ENCODE results near the gene TREM2.

Gene TREM2

DNA sequence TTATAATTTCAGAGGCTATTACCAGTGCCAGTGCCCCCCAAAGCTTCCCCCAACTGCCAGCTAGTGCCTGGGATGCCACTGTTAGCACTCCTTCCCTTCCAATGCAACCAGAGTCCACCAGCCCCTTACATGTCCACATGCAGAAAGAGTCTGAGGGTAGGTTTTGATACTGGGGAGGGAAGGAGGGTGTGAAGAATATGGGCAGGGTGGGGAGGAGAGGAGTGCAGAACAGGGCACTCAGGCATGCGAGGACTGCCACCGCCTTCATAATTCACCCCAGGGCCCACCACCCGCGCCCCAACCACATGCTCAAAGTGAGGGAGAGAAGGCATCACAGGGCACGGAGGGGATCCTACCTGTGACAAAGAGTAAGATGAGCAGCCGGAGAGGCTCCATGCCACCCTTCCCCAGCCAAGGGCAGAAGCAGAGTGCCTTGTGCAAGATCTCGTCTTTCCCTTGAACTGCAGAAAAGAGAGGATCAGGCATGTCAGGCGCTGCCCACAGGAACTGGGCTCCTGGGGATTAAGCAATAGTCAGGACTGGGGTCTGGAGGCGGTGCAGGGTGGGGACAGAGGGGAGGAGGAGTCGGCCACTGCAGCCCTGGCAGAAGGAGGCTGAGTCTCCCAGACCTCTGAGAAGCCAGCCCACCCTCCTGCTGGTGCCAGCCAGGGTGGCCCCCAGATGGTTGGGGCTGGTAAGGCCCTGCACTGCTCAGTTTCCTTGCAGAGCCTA, at the start of gene TREM2:
Gene TREM2, minus strand, starts transcription at position 430 of the 732 bp plus-strand sequence. Its CDS starts 34 bp downstream, at position 396.
- no peaks in the 10 kb centered on the region for H3K4me1 ChIP-seq (ENCODE audit: insufficient read depth, poor library complexity, severe bottlenecking)
- TF ChIP-seq, protein P1, sequence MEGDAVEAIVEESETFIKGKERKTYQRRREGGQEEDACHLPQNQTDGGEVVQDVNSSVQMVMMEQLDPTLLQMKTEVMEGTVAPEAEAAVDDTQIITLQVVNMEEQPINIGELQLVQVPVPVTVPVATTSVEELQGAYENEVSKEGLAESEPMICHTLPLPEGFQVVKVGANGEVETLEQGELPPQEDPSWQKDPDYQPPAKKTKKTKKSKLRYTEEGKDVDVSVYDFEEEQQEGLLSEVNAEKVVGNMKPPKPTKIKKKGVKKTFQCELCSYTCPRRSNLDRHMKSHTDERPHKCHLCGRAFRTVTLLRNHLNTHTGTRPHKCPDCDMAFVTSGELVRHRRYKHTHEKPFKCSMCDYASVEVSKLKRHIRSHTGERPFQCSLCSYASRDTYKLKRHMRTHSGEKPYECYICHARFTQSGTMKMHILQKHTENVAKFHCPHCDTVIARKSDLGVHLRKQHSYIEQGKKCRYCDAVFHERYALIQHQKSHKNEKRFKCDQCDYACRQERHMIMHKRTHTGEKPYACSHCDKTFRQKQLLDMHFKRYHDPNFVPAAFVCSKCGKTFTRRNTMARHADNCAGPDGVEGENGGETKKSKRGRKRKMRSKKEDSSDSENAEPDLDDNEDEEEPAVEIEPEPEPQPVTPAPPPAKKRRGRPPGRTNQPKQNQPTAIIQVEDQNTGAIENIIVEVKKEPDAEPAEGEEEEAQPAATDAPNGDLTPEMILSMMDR (IDR thresholded peaks at IDR 0.05; ENCODE audit: poor library complexity, severe bottlenecking), result no peak
- H3K27ac ChIP-seq (ENCODE audit: poor library complexity, severe bottlenecking), result no peak within 1 kb of the TSS
- no peak within 1 kb of the TSS for H3K4me3 ChIP-seq (ENCODE audit: severe bottlenecking)
- no peak for ATAC-seq (ENCODE audit: low read depth)
- no peak for DNase-seq (ENCODE audit: low spot score)
- H3K9me3 ChIP-seq (ENCODE audit: severe bottlenecking), result no peaks in the 10 kb centered on the region
- no peaks in the 10 kb centered on the region for H3K27me3 ChIP-seq (ENCODE audit: insufficient read depth, poor library complexity, severe bottlenecking)
- H3K36me3 ChIP-seq (ENCODE audit: low read depth), result no peaks in the 10 kb centered on the region

DNA sequence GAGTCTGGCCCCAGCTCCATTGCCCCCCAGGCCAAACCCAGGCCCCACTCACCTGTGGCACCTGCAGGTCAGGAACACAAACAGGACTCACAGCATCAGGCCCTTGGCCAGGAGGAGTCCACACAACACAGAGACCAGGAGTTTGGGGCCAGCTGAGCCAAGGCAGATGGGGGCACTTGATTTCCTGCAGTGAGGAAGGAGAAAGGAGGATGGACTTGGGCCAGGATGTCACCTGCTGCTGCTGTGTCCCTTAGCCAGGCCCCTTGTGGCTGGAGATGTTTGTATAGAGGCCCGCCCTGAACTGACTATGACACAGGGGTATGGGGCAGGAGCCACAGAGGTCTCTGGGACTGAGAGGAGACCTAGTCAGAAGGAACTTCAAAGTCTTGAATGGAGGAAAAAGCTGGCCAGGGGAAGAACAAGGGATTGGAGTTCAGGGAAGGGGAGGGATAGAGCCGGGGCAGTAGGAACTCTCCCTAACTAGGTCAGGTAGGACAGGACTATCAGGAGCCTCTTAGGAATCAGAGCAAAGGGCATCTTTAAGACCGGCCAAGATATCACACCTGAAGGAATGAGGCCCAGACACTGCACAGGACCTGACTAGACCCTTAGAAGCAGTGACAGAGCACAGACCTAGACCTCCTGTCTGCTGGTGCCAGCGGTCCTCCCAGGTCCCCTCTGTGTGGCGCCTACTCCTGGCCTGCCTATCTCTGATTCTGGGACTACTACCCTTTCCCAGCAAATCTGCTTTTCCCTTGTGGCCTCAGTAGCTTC, 46.8 kb upstream of the TREM2 start:
- TF ChIP-seq, protein P1 (IDR thresholded peaks at IDR 0.05; ENCODE audit: poor library complexity, severe bottlenecking), result no peak
- H3K4me3 ChIP-seq (ENCODE audit: severe bottlenecking), result no peak overlapping the region
- no peaks in the 10 kb centered on the region for H3K36me3 ChIP-seq (ENCODE audit: low read depth)
- H3K4me1 ChIP-seq (ENCODE audit: insufficient read depth, poor library complexity, severe bottlenecking), result no peaks in the 10 kb centered on the region
- ATAC-seq (ENCODE audit: low read depth) (no peak), DNase-seq (ENCODE audit: low spot score) (no peak)
- peaks cover 3% of the 10 kb centered on the region for H3K9me3 ChIP-seq (ENCODE audit: severe bottlenecking)
- H3K27ac ChIP-seq (ENCODE audit: poor library complexity, severe bottlenecking), result no peak overlapping the region
- H3K27me3 ChIP-seq (ENCODE audit: insufficient read depth, poor library complexity, severe bottlenecking), result peaks cover 12% of the 10 kb centered on the region

DNA sequence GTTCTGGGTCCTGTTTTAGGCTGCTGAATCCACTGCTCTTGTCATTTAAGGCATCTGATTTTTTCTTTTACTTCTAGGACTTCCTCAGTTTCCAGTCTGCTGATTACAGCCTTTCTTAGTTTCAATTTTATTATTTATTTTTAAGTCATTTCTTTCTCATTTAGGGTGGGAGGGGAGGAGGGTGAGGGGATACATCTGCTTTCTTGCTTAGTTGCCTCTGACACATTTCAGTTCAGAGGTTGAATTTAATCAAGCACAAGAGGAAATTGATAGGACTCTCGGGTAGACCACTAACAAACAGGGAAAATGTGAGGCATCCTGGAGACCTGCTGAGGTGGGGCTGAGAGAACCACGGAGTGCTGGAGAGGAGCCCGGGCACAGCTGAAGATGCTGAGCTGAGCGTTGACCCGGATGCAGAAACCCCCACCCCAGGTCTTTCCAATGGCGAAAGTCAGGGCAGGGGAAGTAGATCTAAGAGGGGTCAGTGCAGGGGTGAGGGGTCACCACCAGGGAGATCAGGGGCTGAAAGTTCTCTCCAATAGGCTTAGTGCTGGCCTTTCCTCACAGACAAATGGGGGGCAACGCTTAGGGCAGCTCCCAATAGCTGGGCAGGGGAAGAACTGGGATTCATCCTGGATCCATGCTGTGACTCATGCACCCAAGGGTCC, 45.7 kb upstream of the TREM2 start:
- TF ChIP-seq, protein P1 (IDR thresholded peaks at IDR 0.05; ENCODE audit: poor library complexity, severe bottlenecking), result no peak
- H3K27ac ChIP-seq (ENCODE audit: poor library complexity, severe bottlenecking), result no peak overlapping the region
- no peaks in the 10 kb centered on the region for H3K4me1 ChIP-seq (ENCODE audit: insufficient read depth, poor library complexity, severe bottlenecking)
- H3K4me3 ChIP-seq (ENCODE audit: severe bottlenecking), result no peak overlapping the region
- no peak for DNase-seq (ENCODE audit: low spot score)
- H3K36me3 ChIP-seq (ENCODE audit: low read depth), result no peaks in the 10 kb centered on the region
- H3K27me3 ChIP-seq (ENCODE audit: insufficient read depth, poor library complexity, severe bottlenecking), result peaks cover 12% of the 10 kb centered on the region
- ATAC-seq (ENCODE audit: low read depth), result no peak
- no peaks in the 10 kb centered on the region for H3K9me3 ChIP-seq (ENCODE audit: severe bottlenecking)

DNA sequence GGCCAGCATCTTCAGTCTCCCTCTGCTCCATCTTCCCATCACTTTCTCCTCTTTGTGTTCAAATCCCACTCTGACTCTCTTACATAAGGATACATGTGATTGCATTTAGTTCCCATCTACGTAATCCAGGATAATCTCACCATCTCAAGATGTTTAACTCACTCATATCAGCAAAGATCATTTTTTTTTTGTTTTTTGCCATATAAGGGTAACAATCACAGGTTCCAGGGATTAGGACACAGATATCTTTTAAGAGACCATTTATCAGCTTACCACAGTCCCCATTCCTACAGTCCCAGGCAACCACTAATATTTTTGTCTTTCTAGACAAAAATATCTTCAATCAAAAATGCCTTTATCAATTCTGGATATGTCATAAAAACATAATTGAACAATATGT, 41.2 kb upstream of the TREM2 start:
- no peak overlapping the region for H3K4me3 ChIP-seq (ENCODE audit: severe bottlenecking)
- no peaks in the 10 kb centered on the region for H3K36me3 ChIP-seq (ENCODE audit: low read depth)
- no peak for ATAC-seq (ENCODE audit: low read depth)

More for the DNA sequence above, 41.2 kb upstream of the TREM2 start:
- Histone ChIP-seq H3K9me3 (ENCODE audit: severe bottlenecking) (no peaks in the 10 kb centered on the region), H3K27ac (ENCODE audit: poor library complexity, severe bottlenecking) (no peak overlapping the region), H3K27me3 (ENCODE audit: insufficient read depth, poor library complexity, severe bottlenecking) (no peaks in the 10 kb centered on the region), H3K4me1 (ENCODE audit: insufficient read depth, poor library complexity, severe bottlenecking) (no peaks in the 10 kb centered on the region)
- no peak for DNase-seq (ENCODE audit: low spot score)
- TF ChIP-seq, protein P1 (IDR thresholded peaks at IDR 0.05; ENCODE audit: poor library complexity, severe bottlenecking), result no peak

Measured in RWPE2 (cell line).